Ishikawa (cell line): ENCODE data around the gene LRP5.

Experiments used
- CEBPB ChIP-seq: IDR thresholded peaks from 2 replicates; pipeline ENCODE4 v1.6.1; 2012
- CREB1 ChIP-seq: IDR thresholded peaks from 2 replicates; pipeline ENCODE4 v1.6.1; 2012; ENCODE audit warnings: low read depth
- EGR1 ChIP-seq: IDR thresholded peaks from 2 replicates; pipeline ENCODE4 v1.6.1; 2012
- EP300 ChIP-seq: IDR thresholded peaks from 2 replicates; pipeline ENCODE4 v1.6.1; 2012; ENCODE audit warnings: borderline replicate concordance
- FOXM1 ChIP-seq: IDR thresholded peaks from 2 replicates; pipeline ENCODE4 v1.6.1; 2012; ENCODE audit warnings: low read depth, borderline replicate concordance
- MAX ChIP-seq: IDR thresholded peaks from 2 replicates; pipeline ENCODE4 v1.6.1; 2012
- NFIC ChIP-seq: IDR thresholded peaks from 2 replicates; pipeline ENCODE4 v1.6.1; 2012
- RAD21 ChIP-seq: IDR thresholded peaks from 2 replicates; pipeline ENCODE4 v1.6.1; 2012; ENCODE audit warnings: low read depth
- REST ChIP-seq: IDR thresholded peaks from 2 replicates; pipeline ENCODE4 v1.6.1; 2012; ENCODE audit warnings: low read depth, mild to moderate bottlenecking
- TAF1 ChIP-seq: IDR thresholded peaks from 2 replicates; pipeline ENCODE4 v1.6.1; 2012; ENCODE audit warnings: low read depth, mild to moderate bottlenecking
- TCF12 ChIP-seq: IDR thresholded peaks from 2 replicates; pipeline ENCODE4 v1.6.1; 2012; ENCODE audit warnings: low read depth
- TEAD4 ChIP-seq: IDR thresholded peaks from 2 replicates; pipeline ENCODE4 v1.6.1; 2012
- USF1 ChIP-seq: IDR thresholded peaks from 2 replicates; pipeline ENCODE4 v1.6.1; 2012
- YY1 ChIP-seq: IDR thresholded peaks from 2 replicates; pipeline ENCODE4 v1.6.1; 2012; ENCODE audit warnings: low read depth
- ZBTB7A ChIP-seq: IDR thresholded peaks from 2 replicates; pipeline ENCODE4 v1.6.1; 2012; ENCODE audit warnings: low read depth

Gene LRP5

GRCh38 chr11:68413591-68413999 is 101.2 kb downstream of the LRP5 start:
- no peak for TF ChIP-seq CREB1
- no peak for TF ChIP-seq FOXM1
- no peak for TF ChIP-seq CEBPB
- no peak for TF ChIP-seq MAX
- TF ChIP-seq NFIC, result no peak
- TF ChIP-seq EGR1, result no peak
- no peak for TF ChIP-seq ZBTB7A
- no peak for TF ChIP-seq TAF1
- no peak for TF ChIP-seq EP300
- no peak for TF ChIP-seq TEAD4
- TF ChIP-seq TCF12, result no peak

GRCh38 chr11:68414496-68415221 is 102.3 kb downstream of the LRP5 start:
- TF ChIP-seq ZBTB7A (no peak), CREB1 (no peak), EP300 (no peak), EGR1 (no peak), YY1 (no peak), USF1 (no peak), CEBPB (no peak), RAD21 (no peak), TCF12 (no peak), FOXM1 (no peak), REST (no peak), MAX (no peak)

- no peak for TF ChIP-seq NFIC
Observed at GRCh38 chr11:68416070-68416578, 103.7 kb downstream of the LRP5 start.

- TF ChIP-seq TAF1, result no peak
- TF ChIP-seq TCF12, result no peak
- TF ChIP-seq MAX, result no peak
- no peak for TF ChIP-seq NFIC
- TF ChIP-seq EP300, result no peak
- no peak for TF ChIP-seq YY1
- no peak for TF ChIP-seq USF1
- no peak for TF ChIP-seq FOXM1
- TF ChIP-seq CEBPB, result no peak
- TF ChIP-seq ZBTB7A, result no peak
- no peak for TF ChIP-seq TEAD4
- TF ChIP-seq CREB1, result no peak
- TF ChIP-seq RAD21, result no peak
Observed at GRCh38 chr11:68418648-68419047, 106.3 kb downstream of the LRP5 start.

GRCh38 chr11:68420171-68420570 is 107.8 kb downstream of the LRP5 start:
- TF ChIP-seq REST (no peak), TEAD4 (no peak), USF1 (no peak), TCF12 (no peak), CEBPB (no peak), RAD21 (no peak), EGR1 (no peak), FOXM1 (no peak)
